ENCODE results near the gene WTAP.

The WTAP gene

DNA sequence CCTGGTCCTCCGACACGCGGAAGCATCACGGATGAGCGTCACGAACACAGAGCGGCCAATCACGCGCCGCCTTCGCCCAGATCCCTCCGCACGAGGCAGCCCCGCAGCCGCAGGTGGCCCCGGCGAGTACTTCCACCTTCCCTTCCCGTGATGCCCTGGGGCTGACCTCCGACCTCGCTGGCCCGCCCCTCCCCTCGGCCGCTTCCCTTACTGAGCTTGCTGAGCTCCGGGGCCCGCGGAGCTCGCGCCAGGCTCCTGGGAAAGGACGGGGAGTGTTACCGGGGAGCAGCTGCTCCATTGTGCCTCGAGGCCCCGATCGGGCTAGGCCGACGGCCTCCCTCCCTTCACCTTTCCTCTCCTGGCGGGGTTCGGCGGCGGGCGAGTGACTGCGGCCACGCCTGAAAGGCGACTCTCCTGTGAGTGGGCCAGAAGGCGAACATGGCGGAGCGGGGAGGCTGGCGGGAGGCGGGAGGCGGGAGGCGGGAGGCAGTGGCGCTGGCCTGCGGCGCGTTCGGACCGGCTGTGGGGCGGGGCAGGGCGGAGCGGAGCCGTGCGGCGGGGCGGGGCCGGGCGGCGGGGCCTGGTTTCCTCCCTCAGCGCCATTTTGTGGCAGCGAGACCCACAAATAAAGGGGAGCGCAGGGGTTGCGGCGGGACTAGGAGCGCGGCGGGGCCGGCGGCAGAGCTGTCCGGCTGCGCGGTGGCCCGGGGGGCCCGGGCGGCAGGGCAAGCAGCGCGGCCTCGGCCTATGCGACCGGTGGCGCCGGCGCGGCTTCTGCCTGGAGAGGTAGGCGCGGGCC, at the start of gene WTAP:
WTAP (plus strand) TSS at position 589 of the 799 bp plus-strand sequence. CDS start 8,760 bp downstream, outside the sequence.
- Histone ChIP-seq H3K36me3 (ENCODE audit: control insufficient read depth, insufficient read depth, low read length) (no peaks in the 10 kb centered on the region; the same call in 1 of the 2 replicates), H3K4me3 (replicated peaks; ENCODE audit: low read depth, low read length) (peak within 1 kb of the TSS; percentile 96), H3K27me3 (replicated peaks; ENCODE audit: control insufficient read depth, insufficient read depth, low read length) (no peaks in the 10 kb centered on the region)
- TF ChIP-seq, protein P1, sequence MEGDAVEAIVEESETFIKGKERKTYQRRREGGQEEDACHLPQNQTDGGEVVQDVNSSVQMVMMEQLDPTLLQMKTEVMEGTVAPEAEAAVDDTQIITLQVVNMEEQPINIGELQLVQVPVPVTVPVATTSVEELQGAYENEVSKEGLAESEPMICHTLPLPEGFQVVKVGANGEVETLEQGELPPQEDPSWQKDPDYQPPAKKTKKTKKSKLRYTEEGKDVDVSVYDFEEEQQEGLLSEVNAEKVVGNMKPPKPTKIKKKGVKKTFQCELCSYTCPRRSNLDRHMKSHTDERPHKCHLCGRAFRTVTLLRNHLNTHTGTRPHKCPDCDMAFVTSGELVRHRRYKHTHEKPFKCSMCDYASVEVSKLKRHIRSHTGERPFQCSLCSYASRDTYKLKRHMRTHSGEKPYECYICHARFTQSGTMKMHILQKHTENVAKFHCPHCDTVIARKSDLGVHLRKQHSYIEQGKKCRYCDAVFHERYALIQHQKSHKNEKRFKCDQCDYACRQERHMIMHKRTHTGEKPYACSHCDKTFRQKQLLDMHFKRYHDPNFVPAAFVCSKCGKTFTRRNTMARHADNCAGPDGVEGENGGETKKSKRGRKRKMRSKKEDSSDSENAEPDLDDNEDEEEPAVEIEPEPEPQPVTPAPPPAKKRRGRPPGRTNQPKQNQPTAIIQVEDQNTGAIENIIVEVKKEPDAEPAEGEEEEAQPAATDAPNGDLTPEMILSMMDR (IDR thresholded peaks at IDR 0.05; ENCODE audit: insufficient read depth, low read length, poor library complexity, severe bottlenecking) = no peak
- DNase-seq (ENCODE audit: extremely low read depth, insufficient read length) = peak; percentile 99

DNA sequence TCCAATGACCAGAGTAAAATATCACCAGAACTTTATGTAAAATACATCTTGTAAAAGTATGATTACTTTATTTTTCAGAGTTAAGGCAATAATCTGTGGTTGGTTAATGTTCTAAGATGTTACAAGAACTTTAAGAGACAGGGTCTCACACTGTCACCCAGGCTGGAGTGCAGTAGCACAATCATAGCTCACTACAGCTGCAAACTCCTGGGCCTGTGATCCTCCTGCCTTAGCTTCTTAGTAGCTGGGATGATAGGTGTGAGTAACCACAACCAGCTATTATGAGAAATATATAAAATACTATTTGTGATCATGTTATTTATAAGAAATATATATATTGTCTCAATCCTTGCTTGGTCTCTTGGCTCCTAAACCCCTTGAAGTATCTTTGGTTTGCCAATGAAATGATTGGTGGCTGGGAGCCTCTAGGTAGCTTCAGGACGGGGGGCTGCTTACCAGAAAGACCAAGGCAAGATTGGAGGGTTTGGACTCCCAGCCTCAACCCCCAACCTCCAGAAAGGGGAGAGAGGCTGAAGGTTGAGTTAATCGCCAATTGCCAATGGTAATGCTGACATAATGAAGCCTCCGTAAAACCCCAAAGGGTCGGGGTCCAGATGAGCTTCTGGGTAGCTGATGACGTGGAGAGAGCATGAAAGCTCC, 49.7 kb upstream of the WTAP start:
- TF ChIP-seq, protein P1 (IDR thresholded peaks at IDR 0.05; ENCODE audit: insufficient read depth, low read length, poor library complexity, severe bottlenecking) = no peak
- H3K27me3 ChIP-seq (replicated peaks; ENCODE audit: control insufficient read depth, insufficient read depth, low read length) = no peaks in the 10 kb centered on the region
- no peaks in the 10 kb centered on the region for H3K36me3 ChIP-seq (ENCODE audit: control insufficient read depth, insufficient read depth, low read length)

DNA sequence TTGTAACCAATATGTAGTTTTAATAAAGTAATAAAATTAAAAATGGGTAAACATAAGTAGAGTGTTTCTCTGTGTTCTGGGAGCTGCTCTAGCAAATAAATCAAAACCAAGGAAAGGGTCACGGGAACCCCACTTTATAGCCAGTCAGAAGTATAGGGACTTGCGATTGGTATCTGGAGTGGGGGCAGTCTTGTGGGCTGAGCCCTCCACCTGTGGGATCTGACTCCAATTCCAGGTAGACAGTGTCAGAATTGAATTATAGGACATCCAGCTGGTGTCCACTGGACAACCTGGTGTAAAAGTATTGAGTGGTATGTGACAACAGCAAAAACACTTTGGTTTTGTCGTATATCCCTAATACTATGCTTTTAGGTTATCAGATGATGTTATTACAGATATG, 48.7 kb upstream of the WTAP start:
- Histone ChIP-seq H3K36me3 (ENCODE audit: control insufficient read depth, insufficient read depth, low read length) (no peaks in the 10 kb centered on the region), H3K27me3 (replicated peaks; ENCODE audit: control insufficient read depth, insufficient read depth, low read length) (no peaks in the 10 kb centered on the region), H3K4me3 (replicated peaks; ENCODE audit: low read depth, low read length) (no peak overlapping the region)
- TF ChIP-seq, protein P1 (IDR thresholded peaks at IDR 0.05; ENCODE audit: insufficient read depth, low read length, poor library complexity, severe bottlenecking) = no peak
- DNase-seq (ENCODE audit: extremely low read depth, insufficient read length) = no peak

More for the DNA sequence above, 49.7 kb upstream of the WTAP start:
- DNase-seq (ENCODE audit: extremely low read depth, insufficient read length) = no peak
- H3K4me3 ChIP-seq (replicated peaks; ENCODE audit: low read depth, low read length) = no peak overlapping the region

DNA sequence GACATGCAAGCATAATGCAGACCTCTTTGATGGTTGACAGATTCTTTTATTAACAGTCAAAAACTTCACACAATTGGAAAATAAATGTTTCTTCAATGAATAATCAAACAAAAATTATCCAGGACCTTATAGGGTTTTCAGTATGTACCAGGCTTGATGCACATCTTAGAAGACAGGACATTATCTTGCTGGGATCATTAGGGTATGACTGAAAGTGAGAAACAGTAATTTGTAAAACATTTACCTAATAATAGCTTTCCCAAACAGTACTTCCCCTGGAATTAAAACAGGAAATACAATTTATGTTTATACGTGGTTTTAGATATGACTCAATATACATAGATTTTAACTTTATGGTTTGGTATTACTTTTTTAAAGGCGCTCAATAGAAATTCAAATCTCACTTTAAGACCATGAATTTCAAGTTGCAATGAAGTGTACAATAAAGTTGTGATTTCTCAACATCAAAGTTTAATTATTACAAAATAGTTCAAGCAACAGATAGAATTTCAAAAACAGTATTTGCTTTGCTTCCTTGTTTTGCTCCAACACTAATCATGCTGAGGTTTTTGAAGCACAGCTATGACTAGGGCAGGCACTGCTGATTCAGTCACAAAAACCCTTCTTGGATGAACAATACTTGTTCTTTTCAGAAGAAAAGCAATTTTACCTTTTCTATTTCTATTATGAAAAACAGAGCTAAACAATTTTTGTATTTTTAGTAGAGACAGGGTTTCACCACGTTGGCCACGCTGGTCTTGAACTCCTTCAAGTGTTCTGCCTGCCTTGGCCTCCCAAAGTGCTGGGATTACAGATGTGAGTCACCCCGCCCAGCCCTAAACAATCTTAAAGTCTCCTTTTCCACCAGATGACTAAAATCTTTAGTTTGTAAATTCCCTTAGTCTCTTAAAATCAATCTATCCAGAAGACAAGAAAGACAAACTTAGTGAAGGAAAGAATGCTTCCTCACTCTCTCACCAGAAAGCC, 47.9 kb upstream of the WTAP start:
- no peak for DNase-seq (ENCODE audit: extremely low read depth, insufficient read length)
- Histone ChIP-seq H3K36me3 (ENCODE audit: control insufficient read depth, insufficient read depth, low read length) (no peaks in the 10 kb centered on the region), H3K4me3 (replicated peaks; ENCODE audit: low read depth, low read length) (no peak overlapping the region), H3K27me3 (replicated peaks; ENCODE audit: control insufficient read depth, insufficient read depth, low read length) (no peaks in the 10 kb centered on the region)
- TF ChIP-seq, protein P1 (IDR thresholded peaks at IDR 0.05; ENCODE audit: insufficient read depth, low read length, poor library complexity, severe bottlenecking) = no peak

DNA sequence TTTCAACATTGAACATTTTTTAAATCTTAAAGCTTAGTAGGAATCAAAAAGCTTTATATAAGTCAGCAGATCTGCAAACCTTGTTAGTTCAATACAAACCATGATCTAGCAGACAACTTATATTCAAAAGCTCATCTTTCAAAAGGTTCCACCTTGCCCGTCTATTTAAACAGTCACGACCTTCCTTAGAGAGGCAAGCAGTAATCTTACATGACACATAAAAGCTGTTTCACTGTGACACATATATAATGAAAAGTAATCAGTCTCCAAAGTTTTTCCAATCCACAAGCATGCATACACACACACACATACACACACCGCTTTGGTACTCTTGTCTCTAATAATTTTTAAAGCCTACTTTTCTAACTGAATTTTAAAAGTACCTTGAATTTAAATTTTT, 47.2 kb upstream of the WTAP start:
- Histone ChIP-seq H3K4me3 (replicated peaks; ENCODE audit: low read depth, low read length) (no peak overlapping the region), H3K36me3 (ENCODE audit: control insufficient read depth, insufficient read depth, low read length) (no peaks in the 10 kb centered on the region), H3K27me3 (replicated peaks; ENCODE audit: control insufficient read depth, insufficient read depth, low read length) (no peaks in the 10 kb centered on the region)
- TF ChIP-seq, protein P1 (IDR thresholded peaks at IDR 0.05; ENCODE audit: insufficient read depth, low read length, poor library complexity, severe bottlenecking) = no peak
- no peak for DNase-seq (ENCODE audit: extremely low read depth, insufficient read length)
